PC-9 (cell line): ENCODE measurements around the gene IQSEC3.

Experiments
- EZH2 ChIP-seq: fragments of 200-600 bp; sonication (generic); IDR thresholded peaks from 2 replicates; pipeline ENCODE4 v1.8.0; 2017; ENCODE audit warnings: antibody characterized with exemption, low read depth
- TF ChIP-seq, protein P1 (sequence below): fragments of 200-600 bp; sonication (generic); conservative IDR thresholded peaks from 2 replicates; pipeline ENCODE4 v1.6.1; 2017; ENCODE audit warnings: mixed run types, antibody characterized with exemption, mild to moderate bottlenecking, moderate library complexity

DNA sequence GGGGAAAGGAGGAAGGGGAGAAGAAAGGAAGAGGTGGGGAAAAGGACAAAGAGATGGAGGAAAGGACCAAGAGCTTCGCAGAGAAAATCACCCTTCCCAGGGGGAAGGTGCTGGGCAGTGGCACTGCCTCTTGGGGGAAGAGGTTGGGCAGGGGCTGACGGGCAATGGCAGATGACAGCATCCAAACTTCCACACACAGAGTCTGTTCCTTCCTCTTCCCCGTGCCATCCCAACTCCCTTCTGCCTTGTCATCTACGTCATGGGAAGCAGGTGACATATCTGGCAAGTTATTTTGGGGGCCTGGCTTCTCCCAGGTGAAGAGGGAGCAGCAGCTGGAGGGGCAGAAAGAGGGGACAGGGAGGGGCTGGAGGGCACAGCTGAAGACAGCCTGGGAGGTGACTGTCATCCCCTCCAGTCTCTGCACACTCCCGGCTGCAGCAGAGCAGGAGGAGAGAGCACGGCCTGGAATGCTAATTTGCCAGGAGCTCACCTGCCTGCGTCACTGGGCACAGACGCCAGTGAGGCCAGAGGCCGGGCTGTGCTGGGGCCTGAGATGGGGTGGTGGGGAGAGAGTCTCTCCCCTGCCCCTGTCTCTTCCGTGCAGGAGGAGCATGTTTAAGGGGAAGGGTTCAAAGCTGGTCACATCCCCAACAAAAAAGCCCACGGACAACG, 43.9 kb upstream of the IQSEC3 start:
- TF ChIP-seq, protein P1, sequence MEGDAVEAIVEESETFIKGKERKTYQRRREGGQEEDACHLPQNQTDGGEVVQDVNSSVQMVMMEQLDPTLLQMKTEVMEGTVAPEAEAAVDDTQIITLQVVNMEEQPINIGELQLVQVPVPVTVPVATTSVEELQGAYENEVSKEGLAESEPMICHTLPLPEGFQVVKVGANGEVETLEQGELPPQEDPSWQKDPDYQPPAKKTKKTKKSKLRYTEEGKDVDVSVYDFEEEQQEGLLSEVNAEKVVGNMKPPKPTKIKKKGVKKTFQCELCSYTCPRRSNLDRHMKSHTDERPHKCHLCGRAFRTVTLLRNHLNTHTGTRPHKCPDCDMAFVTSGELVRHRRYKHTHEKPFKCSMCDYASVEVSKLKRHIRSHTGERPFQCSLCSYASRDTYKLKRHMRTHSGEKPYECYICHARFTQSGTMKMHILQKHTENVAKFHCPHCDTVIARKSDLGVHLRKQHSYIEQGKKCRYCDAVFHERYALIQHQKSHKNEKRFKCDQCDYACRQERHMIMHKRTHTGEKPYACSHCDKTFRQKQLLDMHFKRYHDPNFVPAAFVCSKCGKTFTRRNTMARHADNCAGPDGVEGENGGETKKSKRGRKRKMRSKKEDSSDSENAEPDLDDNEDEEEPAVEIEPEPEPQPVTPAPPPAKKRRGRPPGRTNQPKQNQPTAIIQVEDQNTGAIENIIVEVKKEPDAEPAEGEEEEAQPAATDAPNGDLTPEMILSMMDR: no peak
- no peak for TF ChIP-seq EZH2
